ENCODE results near the gene SLC9A1. TPM values are rescaled to one million over a fixed set of nuclear protein-coding genes. Genes with fewer than 3 reads are reported as not detected.
A peak's percentile ranks its signal among the peaks of the same experiment; 100 is the strongest.

Gene SLC9A1
- polyA plus RNA-seq, 3 donors, result 25.8 to 28.7 (median 28.1) TPM

- DNase-seq, result no peak
These were observed 1.9 kb downstream of the SLC9A1 start for GRCh38 chr1:27152829-27153548.

DNA sequence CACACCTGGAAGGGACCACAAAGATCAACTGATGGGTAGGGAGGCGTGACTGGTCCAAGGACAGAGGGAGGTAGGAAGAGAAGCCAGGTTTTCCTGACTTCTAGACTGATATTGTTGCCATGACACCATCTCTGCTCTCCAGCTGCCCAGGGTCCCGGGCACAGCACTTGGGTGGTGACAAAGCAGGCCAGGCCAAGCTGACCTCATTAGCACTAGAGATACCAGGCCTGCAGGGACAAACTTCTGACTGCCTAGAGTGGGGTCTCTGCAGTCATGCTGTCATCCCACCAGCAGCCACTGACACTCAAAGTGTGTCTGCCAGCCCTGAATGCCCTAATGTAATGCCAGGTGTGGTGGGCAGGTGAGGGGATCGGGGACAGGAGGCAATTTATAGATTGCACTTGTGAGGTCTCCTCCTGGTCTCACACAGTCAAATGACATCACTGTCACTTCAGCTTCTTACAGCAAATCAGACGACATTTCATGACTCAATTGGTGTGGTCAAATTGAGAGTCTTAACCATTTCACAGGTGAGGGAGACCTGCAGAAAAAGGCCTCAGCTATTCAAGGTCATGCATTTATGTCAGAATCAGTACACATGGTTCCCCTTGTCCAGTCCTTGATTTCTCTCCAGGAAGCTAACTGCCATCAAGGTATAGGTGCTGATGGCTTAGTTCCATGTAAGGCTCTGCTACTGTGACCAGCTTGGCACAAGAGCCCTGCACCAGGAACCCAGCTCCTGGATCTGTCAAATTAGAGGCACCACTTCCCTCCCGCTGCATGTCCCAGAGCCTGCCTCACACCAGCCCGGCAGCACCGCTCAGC, 2.7 kb downstream of the SLC9A1 start:
- no peak for DNase-seq

DNA sequence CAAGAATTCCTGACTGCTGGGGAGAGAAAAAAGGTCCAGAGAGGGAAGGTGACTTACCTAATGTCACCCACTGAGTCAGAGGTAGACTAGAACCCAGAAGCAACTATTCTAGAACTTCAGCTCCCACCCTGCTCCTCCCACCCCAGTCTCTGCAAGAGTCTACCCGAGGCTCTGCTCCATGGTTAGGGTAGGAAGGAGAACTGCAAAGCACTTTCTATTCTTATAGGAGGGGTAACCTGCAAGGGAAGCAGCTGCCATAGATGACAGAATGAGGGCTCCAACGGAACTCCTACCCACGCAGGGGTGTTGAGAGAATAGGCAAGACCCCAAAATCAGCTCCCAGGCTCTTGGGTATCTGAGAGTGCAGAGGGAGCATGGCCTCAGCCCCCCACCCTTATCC, 4.3 kb downstream of the SLC9A1 start:
- no peak for DNase-seq

GRCh38 chr1:27150183-27150582, 4.7 kb downstream of the SLC9A1 start:
- no peak for DNase-seq

GRCh38 chr1:27149762-27150113, 5.2 kb downstream of the SLC9A1 start:
- DNase-seq, result no peak

DNA sequence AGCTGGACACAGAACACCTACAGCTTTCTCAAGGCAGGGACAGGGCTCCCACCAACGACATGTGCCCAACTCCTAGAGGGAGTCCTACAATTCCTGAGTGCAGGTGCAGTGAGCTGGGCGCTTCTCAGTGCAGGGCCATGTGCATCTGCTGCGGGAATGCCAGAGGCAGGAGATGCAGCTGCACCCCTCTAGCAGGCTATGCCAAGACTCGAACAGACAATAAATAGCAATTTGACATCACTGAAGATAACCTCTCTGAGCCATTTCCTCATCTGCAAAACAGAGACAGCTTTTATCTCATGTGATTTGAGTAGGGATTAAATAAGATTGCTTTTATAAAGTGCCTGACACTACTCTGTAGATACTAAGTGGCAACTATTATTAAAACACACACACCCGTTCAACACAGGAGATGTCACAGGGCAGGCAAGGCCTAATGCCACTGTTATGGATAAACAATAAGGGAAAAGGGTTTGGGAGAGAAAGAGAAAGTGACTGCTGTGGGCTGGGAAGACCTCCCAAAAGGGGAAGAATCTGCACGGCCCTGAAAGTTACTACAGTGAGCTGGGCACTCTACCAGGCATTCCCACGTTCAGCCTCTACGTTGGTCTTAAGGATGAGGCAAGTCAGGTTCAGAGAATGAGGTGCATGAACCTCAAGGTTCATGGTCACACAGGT, 5.7 kb downstream of the SLC9A1 start:
- DNase-seq, result no peak

- no peak for DNase-seq
These were observed 6.3 kb downstream of the SLC9A1 start for GRCh38 chr1:27148591-27148990.

DNA sequence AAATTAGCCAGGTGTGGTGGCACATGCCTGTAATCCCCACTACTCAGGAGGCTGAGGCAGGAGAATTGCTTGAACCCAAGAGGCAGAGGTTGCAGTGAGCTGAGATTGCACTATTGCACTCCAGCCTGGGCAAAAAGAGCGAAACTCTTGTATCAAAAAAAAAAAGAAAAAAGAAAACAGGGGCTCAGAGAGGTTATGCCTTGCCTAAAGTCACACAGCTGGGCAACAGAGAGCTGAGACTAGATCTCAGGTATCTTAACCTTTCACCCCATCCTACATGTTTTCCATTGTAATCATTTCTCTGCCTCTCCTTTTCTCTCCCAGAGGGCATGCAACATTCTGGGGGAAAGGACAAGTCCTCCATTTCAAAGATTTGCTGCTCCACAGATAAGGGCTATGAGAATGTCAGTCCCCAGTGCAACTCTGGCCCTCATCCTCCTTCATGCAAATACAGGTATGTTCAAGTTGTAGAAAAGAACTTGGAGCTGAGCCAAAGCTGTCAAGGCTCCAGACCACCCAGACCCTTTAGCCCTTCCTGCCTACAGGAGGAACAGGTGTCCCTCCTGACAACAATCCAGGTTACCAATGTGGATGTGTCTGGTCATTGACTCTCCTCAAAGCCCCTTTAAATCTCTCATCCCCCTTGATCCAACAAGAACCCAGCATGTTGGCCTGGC, 6.9 kb downstream of the SLC9A1 start:
- no peak for DNase-seq

GRCh38 chr1:27145934-27146354, 9.0 kb downstream of the SLC9A1 start:
- DNase-seq, result no peak

- no peak for DNase-seq
These were observed 9.8 kb downstream of the SLC9A1 start for GRCh38 chr1:27144920-27145661.

DNA sequence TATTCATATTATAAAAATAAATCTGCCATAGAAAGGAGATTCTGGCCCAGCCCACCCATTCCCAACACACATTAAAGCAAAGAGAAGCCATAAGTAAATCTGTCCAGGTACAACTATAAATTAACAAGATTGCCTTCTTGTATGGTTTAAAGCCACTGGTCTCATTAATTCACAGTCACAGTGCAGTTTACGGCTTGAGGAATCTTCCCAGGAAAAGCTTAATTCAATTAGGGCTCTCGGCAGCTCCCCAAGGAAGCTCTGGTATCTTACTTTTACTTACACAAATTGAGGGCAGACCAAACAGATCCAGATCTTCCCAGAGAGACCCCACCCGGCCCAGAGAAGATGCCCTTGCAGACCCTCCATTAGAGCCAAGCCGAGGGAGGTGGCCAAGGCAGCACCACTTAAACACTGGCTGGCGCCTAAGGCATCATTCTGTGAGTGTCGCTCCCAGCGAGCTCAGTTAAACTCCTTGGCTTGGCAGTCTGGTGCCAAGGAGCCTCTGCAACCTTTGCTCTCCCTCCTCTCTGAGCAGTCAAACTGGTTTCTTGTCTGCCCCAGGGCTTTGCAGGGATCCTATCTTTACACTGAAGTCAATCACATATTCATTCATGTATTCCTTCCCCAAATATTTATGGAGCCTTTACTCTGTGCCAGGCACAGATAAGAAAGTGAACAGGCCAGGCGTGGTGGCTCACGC, 10.7 kb downstream of the SLC9A1 start:
- no peak for DNase-seq

GRCh38 chr1:27143401-27143800, 11.5 kb downstream of the SLC9A1 start:
- no peak for DNase-seq

DNA sequence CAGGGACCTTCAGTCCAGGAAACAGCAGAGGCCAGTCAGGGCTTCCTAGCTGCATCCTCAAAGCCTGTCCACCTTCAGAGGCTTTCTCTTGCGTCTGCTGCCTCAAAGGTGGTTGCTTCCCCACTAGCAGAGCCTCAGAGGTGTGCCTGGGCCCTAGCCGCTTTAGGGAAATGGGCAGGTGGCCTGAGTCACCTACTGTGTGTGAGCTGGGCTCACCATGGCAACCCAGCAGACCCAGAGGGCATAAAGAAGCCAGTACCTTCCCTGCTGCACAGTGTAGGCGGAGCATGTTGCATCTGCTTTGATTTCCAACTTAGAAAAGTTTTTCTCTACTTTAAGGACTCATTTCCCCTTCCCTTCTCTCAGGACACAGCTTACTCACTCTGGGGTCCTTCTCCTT, 12.5 kb downstream of the SLC9A1 start:
- no peak for DNase-seq

- DNase-seq, result no peak
These were observed 13.5 kb downstream of the SLC9A1 start for GRCh38 chr1:27141266-27142003.

GRCh38 chr1:27139980-27140379, 14.9 kb downstream of the SLC9A1 start:
- no peak for DNase-seq

DNA sequence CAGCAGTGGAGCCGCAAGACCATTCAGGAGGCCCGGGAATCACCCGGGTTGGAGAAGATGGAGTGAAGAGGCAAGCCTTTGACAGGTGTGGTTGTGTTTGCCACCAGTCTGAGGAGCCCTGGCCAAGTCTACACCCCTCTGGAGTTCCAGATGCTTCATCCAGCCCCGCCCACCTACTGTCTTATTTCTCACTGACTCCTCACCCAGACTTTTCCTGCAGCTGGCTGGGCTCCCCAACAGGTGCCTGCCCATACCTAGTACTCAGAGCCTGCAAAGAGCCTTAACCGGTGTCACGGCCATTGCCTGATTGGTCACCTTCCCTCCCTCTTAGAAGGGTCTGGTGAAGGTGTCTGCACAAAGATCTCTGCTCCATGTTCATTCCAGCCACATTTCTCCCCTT, 16.0 kb downstream of the SLC9A1 start:
- no peak for DNase-seq

GRCh38 chr1:27138368-27138767, 16.6 kb downstream of the SLC9A1 start:
- DNase-seq, result no peak

- peak; percentile 74 for DNase-seq
These were observed 17.3 kb downstream of the SLC9A1 start for GRCh38 chr1:27137544-27138075.

DNA sequence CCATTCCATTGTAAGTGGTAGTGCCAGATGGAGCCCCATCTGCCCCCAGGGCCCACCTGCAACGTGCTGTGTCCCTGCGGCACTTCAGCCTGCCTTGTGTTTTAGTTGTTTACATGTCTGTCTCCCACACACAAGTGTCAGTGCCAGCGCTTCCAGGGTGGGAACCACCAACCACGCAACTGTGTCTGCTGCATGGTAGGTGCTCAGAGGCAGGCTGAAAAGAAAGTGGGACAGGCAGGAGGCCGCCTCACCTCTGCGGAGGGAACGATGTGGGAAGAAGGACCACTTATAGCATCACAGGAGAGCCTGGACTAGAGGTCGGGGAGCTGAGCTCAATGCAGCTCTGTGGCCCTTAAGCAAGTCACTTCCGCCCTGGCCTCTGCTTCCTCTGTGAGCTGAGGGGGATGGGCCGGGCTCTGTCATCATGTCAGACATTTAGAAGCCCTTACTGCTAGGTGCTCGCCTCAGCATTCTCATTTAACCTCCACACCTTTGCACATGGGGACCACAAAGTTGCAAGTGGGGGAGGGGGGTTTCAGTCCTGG, 17.9 kb downstream of the SLC9A1 start:
- no peak for DNase-seq

GRCh38 chr1:27136236-27136551, 18.7 kb downstream of the SLC9A1 start:
- DNase-seq, result no peak
